Vagina (tissue), 2 donors: ENCODE measurements around the gene WAC.

Source experiments
- POLR2A ChIP-seq, 2 donors: fragments of 450-650 bp; IDR thresholded peaks; one replicate each; pipeline ENCODE4 v1.6.1; 2017; ENCODE audit warnings: antibody characterized with exemption in 2 of 2, mild to moderate bottlenecking in 2 of 2, moderate library complexity in 2 of 2
- POLR2AphosphoS5 ChIP-seq, 2 donors: sonication (generic); formaldehyde crosslinking; IDR thresholded peaks; one replicate each; pipeline ENCODE4 v1.9.0; 2017; ENCODE audit warnings: antibody characterized with exemption in 2 of 2, mild to moderate bottlenecking in 2 of 2, low read depth in 1 of 2; ENCODE audit not compliant: insufficient read depth in 1 of 2
- TF ChIP-seq, protein P1 (sequence below), 3 experiments: fragments of 450-650 bp in 2 of 3; fragments of 200-600 bp in 1 of 3; sonication (generic) in 1 of 3; IDR thresholded peaks; one replicate each; pipeline ENCODE4 v1.5.1; 2017 to 2019; ENCODE audit warnings: antibody characterized with exemption in 3 of 3, mild to moderate bottlenecking in 2 of 3, moderate library complexity in 2 of 3

DNA sequence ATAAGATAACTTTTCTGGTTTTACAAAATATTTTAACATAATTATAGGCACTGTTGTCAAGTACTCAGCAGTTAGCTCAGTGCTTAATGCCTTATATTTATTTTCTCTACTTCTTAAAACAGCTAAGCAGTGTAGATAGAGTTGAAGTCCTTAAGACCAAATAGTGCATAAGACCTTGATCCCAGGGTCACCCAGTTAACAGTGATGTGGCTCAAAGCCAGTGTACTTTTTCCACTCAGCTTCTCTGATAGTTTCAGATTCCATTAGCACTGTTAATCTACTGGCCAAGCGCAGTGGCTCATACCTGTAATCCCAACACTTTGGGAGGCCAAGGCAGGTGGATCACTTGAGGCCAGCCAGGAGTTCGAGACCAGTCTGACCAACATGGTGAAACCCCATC lies 83.6 kb downstream of the WAC start:
- TF ChIP-seq, protein P1, sequence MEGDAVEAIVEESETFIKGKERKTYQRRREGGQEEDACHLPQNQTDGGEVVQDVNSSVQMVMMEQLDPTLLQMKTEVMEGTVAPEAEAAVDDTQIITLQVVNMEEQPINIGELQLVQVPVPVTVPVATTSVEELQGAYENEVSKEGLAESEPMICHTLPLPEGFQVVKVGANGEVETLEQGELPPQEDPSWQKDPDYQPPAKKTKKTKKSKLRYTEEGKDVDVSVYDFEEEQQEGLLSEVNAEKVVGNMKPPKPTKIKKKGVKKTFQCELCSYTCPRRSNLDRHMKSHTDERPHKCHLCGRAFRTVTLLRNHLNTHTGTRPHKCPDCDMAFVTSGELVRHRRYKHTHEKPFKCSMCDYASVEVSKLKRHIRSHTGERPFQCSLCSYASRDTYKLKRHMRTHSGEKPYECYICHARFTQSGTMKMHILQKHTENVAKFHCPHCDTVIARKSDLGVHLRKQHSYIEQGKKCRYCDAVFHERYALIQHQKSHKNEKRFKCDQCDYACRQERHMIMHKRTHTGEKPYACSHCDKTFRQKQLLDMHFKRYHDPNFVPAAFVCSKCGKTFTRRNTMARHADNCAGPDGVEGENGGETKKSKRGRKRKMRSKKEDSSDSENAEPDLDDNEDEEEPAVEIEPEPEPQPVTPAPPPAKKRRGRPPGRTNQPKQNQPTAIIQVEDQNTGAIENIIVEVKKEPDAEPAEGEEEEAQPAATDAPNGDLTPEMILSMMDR (IDR thresholded peaks at IDR 0.05) = no peak
- no peak for TF ChIP-seq POLR2A (IDR thresholded peaks at IDR 0.05)
- TF ChIP-seq POLR2AphosphoS5 (IDR thresholded peaks at IDR 0.05; ENCODE audit: insufficient read depth in 1 of 2, low read depth in 1 of 2) = no peak
